HG03108 (cell line): Measurements from ENCODE around the gene TIGD2.

Experiments used
- ATAC-seq: cut with Tn5 transposase; IDR thresholded peaks from one replicate; pipeline ENCODE4 v1.9.1; 2021; ENCODE audit warnings: moderate library complexity; ENCODE audit not compliant: unreplicated experiment

Gene TIGD2

GRCh38 chr4:89110986-89111832 lies at the start of gene TIGD2:
Gene TIGD2, plus strand, starts transcription at chr4:89111533. Its CDS starts 1,442 bp downstream, at chr4:89112975.
- ATAC-seq = peak; percentile 85

DNA sequence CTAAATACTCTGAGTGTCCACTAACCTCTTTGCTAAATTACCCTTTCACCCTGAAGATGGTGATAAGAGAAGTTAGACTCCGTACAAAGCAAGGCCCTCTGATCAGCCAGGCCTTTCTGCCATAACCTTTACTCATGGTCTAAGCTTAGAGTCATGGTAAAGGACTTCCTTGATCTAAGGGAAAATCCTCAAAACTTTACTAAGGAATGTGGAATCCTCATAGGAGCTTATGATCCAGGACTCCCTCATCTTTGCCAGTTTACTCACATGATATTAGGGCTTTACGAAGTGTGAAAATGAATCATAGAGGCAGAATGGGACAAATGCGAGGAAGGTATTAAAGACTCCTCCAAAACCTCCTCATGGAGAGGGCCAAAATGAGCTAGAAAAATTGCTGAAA lies 46.5 kb upstream of the TIGD2 start:
- ATAC-seq = no peak

DNA sequence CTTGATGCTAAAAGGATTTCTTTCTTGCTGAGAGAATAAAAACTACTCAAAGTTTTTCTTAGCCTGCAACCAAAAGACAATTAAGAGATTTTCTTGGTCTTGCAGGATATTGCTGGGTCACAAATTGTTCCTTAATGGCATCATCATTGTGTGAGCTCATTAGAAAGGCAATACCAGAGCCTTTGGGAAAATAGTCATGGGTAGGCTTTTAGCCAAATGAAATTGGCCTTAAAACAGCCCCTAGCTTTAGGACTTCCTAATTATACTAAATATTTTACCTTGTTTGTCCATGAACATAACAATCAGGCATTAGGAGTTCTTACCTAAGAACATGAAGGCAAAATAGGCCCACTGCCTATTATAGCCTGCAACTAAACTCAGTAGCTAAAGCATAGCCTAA lies 43.9 kb upstream of the TIGD2 start:
- no peak for ATAC-seq

GRCh38 chr4:89069481-89069880 lies 41.9 kb upstream of the TIGD2 start:
- ATAC-seq = peak; percentile 88

- peak; percentile 52 for ATAC-seq
These were observed 41.3 kb upstream of the TIGD2 start for GRCh38 chr4:89070041-89070440.

DNA sequence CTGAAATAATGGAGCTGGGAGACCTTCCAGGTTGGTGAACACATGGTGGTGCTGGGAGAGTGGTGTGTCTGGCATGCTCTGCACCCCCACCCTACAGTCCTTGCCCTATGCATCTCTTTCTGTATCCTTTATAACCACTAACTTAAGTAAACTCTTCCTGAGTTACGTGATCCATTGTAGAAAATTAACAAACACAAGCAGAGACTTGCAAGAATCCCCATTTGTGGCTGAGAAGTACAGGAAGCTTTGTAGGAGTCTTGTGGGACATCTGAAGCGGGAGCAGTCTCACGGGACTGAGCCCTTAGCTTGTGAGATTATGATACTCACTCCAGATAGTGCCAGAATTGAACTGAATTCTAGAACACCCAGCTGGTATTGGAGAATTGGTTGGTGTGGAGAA lies 40.0 kb upstream of the TIGD2 start:
- ATAC-seq = no peak

DNA sequence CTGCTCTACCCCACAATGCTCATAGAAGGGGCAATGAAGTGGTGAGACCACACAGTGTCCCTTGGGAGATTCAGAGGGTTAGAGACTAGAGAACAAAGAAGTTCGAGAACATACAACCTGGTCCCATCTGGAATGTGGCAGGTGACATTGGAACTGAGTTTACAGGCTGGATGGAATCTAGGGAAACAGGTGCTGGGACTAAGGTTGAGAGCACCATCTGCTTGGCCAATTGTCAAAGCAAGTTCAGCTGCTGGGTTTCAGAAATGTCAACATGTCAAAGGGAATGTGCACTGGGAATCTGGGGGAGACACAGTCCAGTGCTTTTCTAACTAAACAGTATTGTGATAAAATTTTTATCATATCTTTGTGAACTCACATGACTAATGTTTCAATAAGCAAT lies 38.4 kb upstream of the TIGD2 start:
- ATAC-seq = no peak

- ATAC-seq = no peak
These were observed 33.6 kb upstream of the TIGD2 start for GRCh38 chr4:89077761-89078160.

GRCh38 chr4:89078300-89078699 lies 33.0 kb upstream of the TIGD2 start:
- no peak for ATAC-seq

- ATAC-seq = no peak
These were observed 12.3 kb upstream of the TIGD2 start for GRCh38 chr4:89099034-89099433.

GRCh38 chr4:89099471-89099870 lies 11.9 kb upstream of the TIGD2 start:
- no peak for ATAC-seq

GRCh38 chr4:89100853-89101252 lies 10.5 kb upstream of the TIGD2 start:
- peak; percentile 13 for ATAC-seq

DNA sequence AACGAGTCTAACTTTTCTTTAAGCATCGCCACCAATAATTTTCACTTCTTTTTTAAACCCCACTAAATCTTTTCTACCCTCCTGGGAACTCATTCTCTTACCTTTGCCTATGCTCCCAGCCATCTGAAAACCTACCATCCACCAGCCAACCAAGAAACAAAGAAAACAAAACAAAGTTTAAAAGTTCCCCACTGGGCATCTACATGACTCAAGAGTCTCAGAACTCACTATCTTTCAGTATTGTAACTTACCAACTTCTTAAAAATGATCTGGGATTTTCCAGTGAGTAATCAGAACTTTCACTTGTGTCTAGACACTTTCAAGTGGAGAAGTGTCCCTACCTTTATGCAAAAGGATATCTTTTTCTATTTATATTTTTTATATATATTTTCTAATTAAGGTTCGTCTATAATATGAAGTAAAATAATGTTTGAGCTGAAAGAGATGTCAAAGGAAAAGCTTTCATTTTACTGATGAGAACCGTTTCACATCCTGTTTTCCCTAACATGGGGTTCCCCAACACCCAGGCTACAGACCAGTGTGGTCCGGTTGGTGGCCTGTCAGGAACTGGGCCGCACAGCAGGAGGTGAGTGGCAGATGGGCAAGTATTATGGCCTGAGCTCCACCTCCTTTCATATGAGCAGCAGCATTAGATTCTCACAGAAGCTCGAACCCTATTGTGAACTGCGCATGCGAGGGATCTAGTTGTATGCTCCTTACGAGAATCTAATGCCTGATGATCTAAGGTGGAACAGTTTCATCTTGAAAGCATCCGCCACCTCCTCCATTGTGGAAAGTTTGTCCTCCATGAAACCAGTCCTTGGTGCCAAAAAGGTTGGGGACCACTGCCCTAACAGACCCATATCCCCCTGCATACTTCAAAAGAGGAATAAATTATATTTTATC lies 9.8 kb upstream of the TIGD2 start:
- ATAC-seq = peak; percentile 92

- no peak for ATAC-seq
These were observed 5.6 kb upstream of the TIGD2 start for GRCh38 chr4:89105726-89106125.

DNA sequence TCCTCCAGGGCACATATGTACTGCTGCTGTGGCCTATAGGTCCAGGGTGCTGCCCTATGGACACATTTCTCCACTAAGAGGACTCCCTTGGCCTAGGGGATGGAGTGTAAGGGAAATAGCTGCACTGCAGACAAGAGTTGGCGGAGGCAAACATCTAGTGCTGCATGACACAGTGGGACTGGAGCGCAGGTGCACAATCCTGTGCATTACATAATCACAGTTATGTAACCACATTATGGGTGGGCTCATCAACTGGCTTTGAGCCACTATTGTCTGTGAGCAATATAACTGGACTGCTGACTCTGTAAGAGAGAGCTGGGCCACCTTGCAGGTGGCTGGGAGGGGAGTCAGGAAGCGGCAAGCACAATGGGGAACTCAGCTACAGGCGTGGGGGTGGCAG lies 3.2 kb upstream of the TIGD2 start:
- ATAC-seq = no peak

DNA sequence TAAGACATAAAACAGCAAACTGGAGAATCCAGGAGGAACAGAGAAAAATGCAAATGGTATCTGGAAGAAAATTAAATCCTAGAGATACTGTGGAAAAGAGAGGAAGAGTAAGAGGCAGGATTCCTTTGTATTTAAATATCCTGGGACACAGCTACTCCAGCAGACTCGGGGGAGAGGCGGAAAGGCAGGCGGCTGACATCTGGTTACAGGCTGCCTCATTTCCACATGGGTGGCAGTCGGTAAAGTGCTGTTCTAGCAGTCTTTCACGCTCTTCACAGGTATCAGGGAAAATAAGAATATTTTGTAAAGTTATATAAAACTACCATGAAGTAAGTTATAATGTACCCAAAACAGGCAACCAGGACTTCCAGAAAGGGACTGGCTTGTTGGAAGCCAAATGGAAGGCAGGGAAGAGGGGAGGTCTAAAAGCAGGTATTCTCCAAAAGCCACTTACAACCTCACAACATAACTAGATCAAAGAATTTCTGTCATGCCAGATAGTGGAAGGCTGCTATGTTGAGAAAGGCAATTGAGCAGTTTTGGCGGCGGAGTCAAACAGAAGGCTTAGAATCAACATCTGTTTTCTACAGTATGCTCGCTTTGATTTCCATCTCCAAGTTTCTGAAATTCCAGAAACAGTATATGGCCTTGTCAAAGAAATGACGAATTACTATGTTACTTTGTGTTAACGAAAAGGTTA lies 1.3 kb upstream of the TIGD2 start:
- ATAC-seq = no peak

GRCh38 chr4:89110541-89110985 lies 770 bp upstream of the TIGD2 start:
- ATAC-seq = no peak

DNA sequence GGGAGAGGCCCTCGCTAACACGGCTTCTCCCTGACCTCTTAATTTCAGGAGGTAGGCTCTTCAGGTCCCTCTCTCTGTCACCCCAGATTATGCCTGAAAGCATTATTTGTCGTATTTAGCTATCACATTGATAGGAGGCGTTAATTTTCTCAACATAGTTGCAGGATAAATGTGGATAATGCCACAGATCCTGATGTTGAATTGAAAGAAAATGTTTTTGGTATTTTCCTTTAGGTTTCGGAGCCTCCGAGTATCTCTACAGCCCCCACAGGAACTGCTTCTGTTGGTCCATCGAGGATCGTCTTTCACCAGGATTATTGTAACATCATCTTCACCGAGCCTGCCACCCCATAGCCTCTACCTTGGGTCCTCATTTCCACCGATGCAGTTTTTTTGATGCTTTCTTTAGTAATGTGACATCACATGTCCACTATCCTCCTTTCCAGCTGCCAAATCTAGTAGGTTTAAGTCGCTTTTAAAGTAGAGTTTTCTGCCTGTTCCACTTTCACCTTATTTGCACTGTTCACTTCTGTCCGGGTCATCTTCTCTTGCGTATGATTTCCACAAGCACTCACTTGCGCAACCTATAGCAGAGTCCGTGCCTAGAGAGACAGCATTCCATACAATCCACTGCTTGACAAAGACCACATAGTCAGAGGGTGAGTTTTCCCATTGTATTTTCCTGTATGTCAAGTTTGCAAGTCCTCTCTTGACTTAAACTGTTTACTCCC lies 665 bp downstream of the TIGD2 start:
- no peak for ATAC-seq

- no peak for ATAC-seq
These were observed 2.1 kb downstream of the TIGD2 start for GRCh38 chr4:89113415-89113814.

- no peak for ATAC-seq
These were observed 2.8 kb downstream of the TIGD2 start for GRCh38 chr4:89114100-89114499.

GRCh38 chr4:89117115-89117514 lies 5.8 kb downstream of the TIGD2 start:
- no peak for ATAC-seq
